COLO668 (cell line): ENCODE results near the gene GRM5.
"Not testable (repeated sequence)": the region's sequence is repeated elsewhere in the genome, so short reads cannot be mapped to it uniquely, and the experiment has no call there.

Experiments used
- DNase-seq: peaks from one replicate; lab custom pipeline; 2025; ENCODE audit not compliant: unreplicated experiment; lab: John Stamatoyannopoulos, UW

GRM5 gene

DNA sequence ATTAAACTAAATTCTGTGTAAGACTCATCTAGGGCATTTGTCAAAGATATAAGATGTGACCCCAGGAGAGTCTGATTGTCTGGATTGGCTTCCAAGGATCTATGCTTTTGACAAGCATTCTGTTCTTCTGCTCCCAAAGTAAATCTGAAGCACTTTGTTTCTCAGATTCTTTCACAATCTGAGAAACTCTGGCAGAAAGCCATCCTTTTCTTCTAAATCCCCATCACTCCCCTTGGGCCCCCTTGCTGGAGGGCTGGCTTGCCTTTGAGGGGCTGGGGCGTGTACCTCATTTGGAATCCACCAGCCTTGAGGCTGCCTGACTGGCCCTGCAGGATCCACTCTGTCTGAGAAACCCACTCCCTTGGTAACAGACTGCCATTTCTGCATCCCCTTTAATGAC, 554.8 kb downstream of the GRM5 start:
- no peak for DNase-seq

- peak; percentile 41 for DNase-seq
Observed at GRCh38 chr11:88508759-88509581, 556.8 kb downstream of the GRM5 start.

GRCh38 chr11:88508418-88508758, 557.4 kb downstream of the GRM5 start:
- no peak for DNase-seq

- no peak for DNase-seq
Observed at GRCh38 chr11:88507771-88508417, 557.9 kb downstream of the GRM5 start.

- DNase-seq, result no peak
Observed at GRCh38 chr11:88501541-88501940, 564.2 kb downstream of the GRM5 start.

- DNase-seq, result no peak
Observed at GRCh38 chr11:88495836-88496235, 569.9 kb downstream of the GRM5 start.

DNA sequence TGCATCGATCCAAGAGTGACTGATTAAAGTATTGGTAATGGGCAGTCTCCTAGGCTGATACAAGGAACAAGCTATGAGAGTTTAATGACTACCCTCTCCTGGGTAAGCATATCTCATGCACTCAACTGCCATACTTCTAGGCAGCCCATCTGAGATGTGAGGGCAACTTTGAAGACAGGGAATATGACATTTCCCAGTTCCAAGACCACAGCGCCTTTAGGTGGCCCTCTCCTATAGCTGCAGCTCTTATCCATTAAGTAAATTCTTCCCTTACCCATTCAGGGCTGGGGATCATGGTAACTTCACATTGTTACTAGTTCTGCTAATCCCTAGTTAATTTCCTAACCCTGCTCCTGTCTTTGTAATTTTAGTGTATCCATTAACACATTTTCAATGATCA, 570.9 kb downstream of the GRM5 start:
- no peak for DNase-seq

DNA sequence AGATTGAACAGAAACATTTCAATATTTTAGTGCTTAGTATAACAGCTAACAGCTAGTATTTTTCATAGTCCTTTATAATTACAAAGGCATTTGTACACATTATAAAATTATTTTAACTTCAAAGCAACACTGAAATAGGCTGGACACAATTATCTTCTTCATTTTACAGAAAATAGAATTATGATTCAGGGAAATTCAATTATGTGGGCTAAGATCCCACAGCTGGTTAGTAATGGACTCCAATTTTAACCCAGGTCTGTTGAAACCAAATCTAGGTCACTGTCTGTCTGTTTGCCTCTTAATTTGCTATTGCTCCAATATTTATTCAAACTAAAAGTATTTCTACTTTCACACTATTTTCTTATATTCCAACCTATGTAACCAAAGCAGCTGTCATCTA, 574.1 kb downstream of the GRM5 start:
- no peak for DNase-seq

DNA sequence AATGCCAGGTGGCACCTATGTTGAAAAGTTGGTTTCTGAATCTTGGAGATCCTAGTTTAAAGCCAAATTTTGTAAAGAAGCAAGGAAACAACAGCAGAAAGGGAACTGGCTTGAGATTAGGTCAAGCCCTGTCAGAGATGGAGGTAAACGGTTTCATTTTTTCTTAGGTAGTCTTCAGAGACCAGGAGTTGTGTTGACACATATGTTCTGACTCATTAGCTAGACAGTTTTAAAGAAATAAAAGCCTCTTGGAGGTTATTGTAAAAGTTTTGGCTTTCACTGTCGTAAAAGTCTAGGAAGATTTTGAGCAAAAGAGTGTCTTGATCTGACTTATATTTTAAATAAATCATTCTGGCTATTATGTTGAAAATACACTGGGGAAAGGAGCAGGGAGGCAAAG, 576.8 kb downstream of the GRM5 start:
- DNase-seq, result no peak

- DNase-seq, result no peak
Observed at GRCh38 chr11:88487646-88488045, 578.1 kb downstream of the GRM5 start.

DNA sequence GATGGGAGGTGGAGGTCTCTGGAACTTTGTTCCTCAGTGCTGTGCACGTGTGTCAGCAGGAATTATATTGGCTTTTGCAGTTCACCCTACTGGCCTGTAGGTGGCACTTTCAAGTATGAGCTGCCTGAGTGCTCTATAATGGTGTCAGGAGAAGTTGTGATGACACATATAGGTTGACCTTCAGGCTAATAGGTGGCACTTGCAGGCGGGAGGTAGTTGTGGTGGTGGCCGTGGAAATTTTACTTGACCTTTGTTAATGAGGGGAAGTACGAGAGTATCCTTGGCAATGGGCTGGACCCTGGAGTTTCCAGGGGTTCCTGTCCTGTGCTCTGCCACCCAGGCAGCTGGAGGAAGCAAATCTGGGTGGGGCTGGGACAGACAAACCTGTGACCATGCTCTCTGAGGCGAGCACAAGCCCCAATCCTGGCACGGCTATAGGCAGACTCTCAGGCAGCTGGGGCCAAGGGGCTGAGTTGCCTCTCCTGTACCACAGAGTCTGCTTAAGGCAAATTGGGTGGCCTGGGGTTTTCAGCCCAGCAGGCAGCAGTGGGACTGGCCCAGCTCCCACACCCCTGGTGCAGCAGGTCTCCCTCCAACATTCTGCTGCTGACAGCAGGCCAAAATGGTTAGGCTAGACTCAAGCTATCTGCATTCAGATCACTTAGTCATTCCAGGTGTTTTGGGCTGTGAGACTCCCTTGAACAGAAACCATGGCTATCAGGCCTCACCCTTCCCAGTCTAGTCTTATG, 580.7 kb downstream of the GRM5 start:
- DNase-seq, result peak; percentile 5

DNA sequence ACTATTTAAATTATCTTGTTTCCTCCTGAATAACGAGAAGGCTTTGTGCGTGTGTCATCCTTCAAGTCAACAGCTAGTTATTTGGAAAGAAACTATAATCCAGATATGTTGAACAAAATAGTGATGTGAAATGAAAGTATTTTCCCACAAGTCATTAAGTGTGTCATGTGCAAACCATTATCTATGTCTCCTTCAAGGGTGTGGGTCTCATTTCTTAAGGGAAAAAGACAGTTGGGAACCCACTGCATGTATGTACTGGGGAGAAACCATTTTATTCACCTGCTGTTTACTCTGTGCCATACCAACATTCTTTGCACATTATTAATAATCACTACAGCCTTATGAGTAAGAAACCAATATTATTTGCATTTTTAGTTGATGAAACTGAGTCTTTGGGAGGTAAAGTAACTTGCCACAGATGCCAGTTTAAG, 582.9 kb downstream of the GRM5 start:
- no peak for DNase-seq

DNA sequence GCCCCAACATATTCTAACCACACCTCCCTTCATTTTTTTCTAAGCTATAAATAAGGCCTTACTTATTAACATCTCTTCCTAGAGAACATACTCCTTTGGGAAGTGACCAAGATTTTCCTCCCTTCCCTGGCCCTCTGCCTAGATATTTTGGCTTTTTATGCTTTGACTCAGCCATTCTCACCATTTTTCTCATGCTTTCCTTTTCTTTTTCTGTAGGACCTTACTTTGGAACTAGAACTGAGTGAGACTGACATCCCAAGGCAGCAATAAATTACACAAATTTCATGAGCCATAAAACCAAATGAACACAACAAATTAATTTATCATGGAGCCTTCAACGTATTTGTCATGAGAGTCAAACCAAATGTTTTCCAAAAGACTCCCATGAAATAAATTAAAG, 585.6 kb downstream of the GRM5 start:
- DNase-seq, result no peak

DNA sequence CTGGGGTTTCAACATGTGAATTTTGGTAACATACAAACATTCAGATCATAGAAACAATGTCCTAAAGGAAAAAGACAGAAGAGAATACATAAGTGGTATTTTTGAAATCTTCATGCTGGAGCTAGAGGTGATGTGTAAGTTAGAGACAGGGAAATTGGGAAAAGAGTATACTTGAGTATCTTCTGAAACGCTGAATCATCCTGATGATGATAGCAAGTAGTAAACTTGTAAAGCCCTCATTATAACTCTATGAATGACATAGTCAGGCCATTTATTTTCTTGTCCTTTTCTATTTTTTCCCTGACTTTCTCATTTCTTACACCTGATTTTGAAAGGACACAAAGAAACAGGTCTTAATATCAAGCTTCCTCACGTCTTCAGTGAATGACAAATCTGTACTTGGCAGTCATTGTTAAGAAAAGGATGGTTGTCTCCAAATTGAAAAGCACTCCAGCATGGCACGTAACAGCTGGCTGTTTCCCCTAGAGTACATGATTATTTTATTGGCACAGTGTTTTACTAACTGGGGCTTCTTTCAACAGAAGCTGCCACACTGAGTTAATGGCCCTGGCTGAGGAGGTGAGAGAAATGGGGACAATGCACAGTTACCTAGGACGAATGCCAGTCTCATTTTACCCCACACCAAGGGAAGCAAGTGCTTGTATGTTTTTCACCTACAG, 587.5 kb downstream of the GRM5 start:
- DNase-seq, result no peak

DNA sequence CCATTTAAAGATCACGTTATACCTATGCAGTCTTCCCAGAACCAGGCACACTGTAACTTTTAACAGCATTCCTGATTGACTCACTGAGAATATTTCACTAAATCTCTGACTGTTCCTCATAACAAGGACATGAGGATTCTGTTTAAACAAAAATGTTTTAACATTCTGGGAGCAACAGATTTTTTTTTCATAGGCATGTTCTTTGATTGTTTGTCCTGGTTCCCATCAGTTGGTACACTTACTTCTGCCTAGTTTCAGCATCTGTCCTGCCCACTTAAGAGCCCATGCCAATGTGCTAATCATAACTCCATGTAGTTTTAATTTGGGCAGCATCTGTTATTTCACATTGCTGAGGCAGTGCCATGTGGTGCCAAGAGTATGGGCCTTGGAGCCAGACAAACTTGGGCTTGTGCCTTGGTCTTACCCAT, 589.8 kb downstream of the GRM5 start:
- no peak for DNase-seq

GRCh38 chr11:88474655-88475054, 591.1 kb downstream of the GRM5 start:
- no peak for DNase-seq

DNA sequence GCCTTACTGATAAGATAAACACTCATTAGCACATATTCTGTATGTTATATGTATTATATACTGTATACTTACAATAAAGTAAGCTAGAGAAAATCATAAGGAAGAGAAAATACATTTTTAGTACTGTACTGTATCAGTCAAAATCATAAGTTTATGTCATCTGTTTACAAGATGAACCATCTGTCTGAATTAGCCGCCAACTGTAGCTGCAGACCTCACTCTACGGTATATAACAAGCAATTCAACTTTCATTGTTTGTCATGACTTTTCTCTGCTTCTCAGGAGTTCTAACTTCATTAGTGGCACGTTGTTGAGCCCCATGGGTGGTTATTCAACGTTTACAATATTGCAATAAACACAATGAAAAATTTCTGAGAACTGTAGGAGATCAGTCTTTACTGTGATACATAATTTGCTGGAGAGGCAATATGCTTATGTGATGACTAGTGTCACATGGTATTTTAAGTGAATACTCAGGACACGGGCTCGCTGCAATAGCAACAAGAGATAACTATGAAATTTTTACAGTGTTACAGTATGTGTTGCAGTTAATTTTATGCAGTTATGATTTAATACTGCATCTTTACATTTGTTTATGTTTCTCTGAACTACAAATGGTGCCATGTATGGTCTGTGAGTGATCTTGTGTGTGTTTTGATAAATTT, 596.1 kb downstream of the GRM5 start:
- DNase-seq, result no peak

- no peak for DNase-seq
Observed at GRCh38 chr11:88464528-88464927, 601.3 kb downstream of the GRM5 start.

DNA sequence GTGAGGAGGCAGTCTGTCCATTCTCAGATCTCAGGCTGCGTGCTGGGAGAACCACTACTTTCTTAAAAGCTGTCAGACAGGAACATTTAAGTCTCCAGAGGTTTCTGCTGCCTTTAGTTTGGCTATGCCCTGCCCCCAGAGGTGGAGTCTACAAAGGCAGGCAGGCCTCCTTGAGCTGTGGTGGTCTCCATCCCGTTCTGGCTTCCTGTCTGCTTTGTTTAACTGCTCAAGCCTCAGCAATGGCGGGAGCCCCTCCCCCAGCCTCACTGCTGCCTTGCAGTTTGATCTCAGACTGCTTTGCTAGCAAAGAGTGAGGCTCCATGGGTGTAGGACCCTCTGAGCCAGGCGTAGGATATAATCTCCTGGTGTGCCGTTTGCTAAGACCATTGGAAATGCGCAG, 602.5 kb downstream of the GRM5 start:
- DNase-seq, result not testable (repeated sequence)

- not testable (repeated sequence) for DNase-seq
Observed at GRCh38 chr11:88458047-88458446, 607.7 kb downstream of the GRM5 start.

DNA sequence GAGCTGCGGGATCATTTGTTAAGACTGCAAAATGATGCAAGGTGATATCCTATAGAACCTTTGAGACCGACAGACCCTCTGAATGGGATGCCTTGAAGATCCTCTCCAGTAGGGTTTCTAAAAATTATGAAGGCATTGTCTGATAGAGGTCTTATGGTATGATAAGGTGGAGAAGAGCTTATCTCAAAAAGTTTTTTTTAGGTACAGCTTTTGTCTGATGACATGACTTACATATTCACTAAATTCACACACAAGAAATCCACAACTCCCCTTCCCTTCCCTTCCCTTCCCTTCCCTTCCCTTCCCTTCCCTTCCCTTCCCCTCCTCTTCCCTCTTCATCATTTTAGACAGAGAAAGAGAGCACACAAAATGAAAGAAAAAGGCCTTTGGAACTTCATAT, 609.8 kb downstream of the GRM5 start:
- no peak for DNase-seq
